Breast epithelium (tissue), 3 donors: Measurements from ENCODE around the gene PRICKLE4.

Experiments
- CTCF ChIP-seq, 3 donors: fragments of 450-650 bp; IDR thresholded peaks; one replicate each; pipeline ENCODE4 v1.5.1; 2016 to 2017; ENCODE audit warnings: antibody characterized with exemption in 3 of 3, mild to moderate bottlenecking in 3 of 3, moderate library complexity in 3 of 3
- POLR2A ChIP-seq: fragments of 450-650 bp; IDR thresholded peaks from one replicate; pipeline ENCODE4 v1.6.1; 2016; ENCODE audit warnings: antibody characterized with exemption, mild to moderate bottlenecking, moderate library complexity

GRCh38 chr6:41750374-41750773 lies 30.2 kb upstream of the PRICKLE4 start:
- no peak for TF ChIP-seq CTCF (IDR thresholded peaks at IDR 0.05)
- no peak for TF ChIP-seq POLR2A
